Stimulated activated CD8-positive, alpha-beta memory T cell treated with anti-CD3 and anti-CD28 coated beads, Interleukin-15, amount 100 ng/mL, for 4 hours (primary cell): ENCODE measurements around the gene GALNT2.

Experiments used
- DNase-seq, 2 donors: peaks; one replicate each; pipeline ENCODE4 v3.0.0-alpha.2; 2020; ENCODE audit warnings: low read depth in 2 of 2

Gene GALNT2

GRCh38 chr1:230293390-230293700, 226.3 kb downstream of the GALNT2 start:
- no peak for DNase-seq

- DNase-seq, result no peak
These were observed 228.3 kb downstream of the GALNT2 start for GRCh38 chr1:230295367-230295766.

- no peak for DNase-seq
These were observed 232.4 kb downstream of the GALNT2 start for GRCh38 chr1:230299191-230300006.

GRCh38 chr1:230300322-230301301, 233.6 kb downstream of the GALNT2 start:
- DNase-seq, result no peak

- no peak for DNase-seq
These were observed 234.3 kb downstream of the GALNT2 start for GRCh38 chr1:230301322-230301721.

GRCh38 chr1:230301822-230302221, 234.8 kb downstream of the GALNT2 start:
- no peak for DNase-seq

- DNase-seq, result no peak
These were observed 236.0 kb downstream of the GALNT2 start for GRCh38 chr1:230303069-230303468.

- DNase-seq, result no peak
These were observed 236.8 kb downstream of the GALNT2 start for GRCh38 chr1:230303822-230304221.

GRCh38 chr1:230306169-230306568, 239.1 kb downstream of the GALNT2 start:
- no peak for DNase-seq

GRCh38 chr1:230307213-230307612, 240.2 kb downstream of the GALNT2 start:
- DNase-seq, result no peak

GRCh38 chr1:230308039-230308438, 241.0 kb downstream of the GALNT2 start:
- DNase-seq, result no peak

GRCh38 chr1:230308821-230309220, 241.8 kb downstream of the GALNT2 start:
- DNase-seq, result no peak

GRCh38 chr1:230309646-230310177, 242.7 kb downstream of the GALNT2 start:
- DNase-seq, result no peak

GRCh38 chr1:230310381-230311163, 243.5 kb downstream of the GALNT2 start:
- DNase-seq, result peak in 1 of 2 donors; percentile 22

- no peak for DNase-seq
These were observed 245.6 kb downstream of the GALNT2 start for GRCh38 chr1:230312676-230313075.

- no peak for DNase-seq
These were observed 246.6 kb downstream of the GALNT2 start for GRCh38 chr1:230313453-230314141.

- no peak for DNase-seq
These were observed 247.1 kb downstream of the GALNT2 start for GRCh38 chr1:230314142-230314470.

- no peak for DNase-seq
These were observed 248.1 kb downstream of the GALNT2 start for GRCh38 chr1:230315099-230315498.

GRCh38 chr1:230316864-230317745, 250.1 kb downstream of the GALNT2 start:
- no peak for DNase-seq
